Measurements from ENCODE around the gene EBF4. TPM values are rescaled to one million over a fixed set of nuclear protein-coding genes. Genes with fewer than 3 reads are reported as not detected.

EBF4 gene
- total and polyA plus RNA-seq, 10 of the 15 experiments (the other 5 are each of a cell fraction or from before 2014, with no cell fraction given): 0.13 TPM; not detected in 9

- POLR2A ChIA-PET: no interaction called here
- no peak for FAIRE-seq
Observed at GRCh38 chr20:2708073-2708415, 15.5 kb downstream of the EBF4 start.

More at GRCh38 chr20:2708073-2708415, 15.5 kb downstream of the EBF4 start:
- SMC1A ChIA-PET (ENCODE audit: uncharacterized antibody, unreplicated experiment): no interaction called here
- no TSS peak for BruUV-seq (replicated peaks)
- Histone ChIP-seq H3K9me3 (replicated peaks; ENCODE audit: control insufficient read depth, insufficient read depth, low read length) (no peaks in the 10 kb centered on the region), H2AFZ (ENCODE audit: control insufficient read depth, low read depth, low read length) (no peak overlapping the region), H3K27ac (ENCODE audit: control insufficient read depth, insufficient read depth) (no peak overlapping the region), H3K36me3 (ENCODE audit: control insufficient read depth in 2 of 2, insufficient read depth in 2 of 2, low read length in 1 of 2) (no peaks in the 10 kb centered on the region), H3K4me1 (ENCODE audit: control insufficient read depth, insufficient read depth, low read length) (no peaks in the 10 kb centered on the region), H3K4me3 (no peak overlapping the region), H3K4me2 (ENCODE audit: control insufficient read depth, insufficient read depth) (no peak overlapping the region), H4K20me1 (ENCODE audit: control insufficient read depth, insufficient read depth) (no peaks in the 10 kb centered on the region), H3K79me2 (ENCODE audit: control insufficient read depth, insufficient read depth, low read length) (no peaks in the 10 kb centered on the region), H3K27me3 (replicated peaks in 1 of 2; ENCODE audit: control insufficient read depth in 2 of 2, insufficient read depth in 2 of 2, low read length in 1 of 2) (peaks cover 0 to 2% of the 10 kb centered on the region in 2 experiments; a peak in 2 of 4 replicates), H3K9ac (ENCODE audit: control insufficient read depth, insufficient read depth, low read length) (no peak overlapping the region)
- RAD21 ChIA-PET (ENCODE audit: unreplicated experiment): no interaction called here
- CTCF ChIA-PET: no interaction called here
- in situ Hi-C loops (cut with MboI) (no loop called here), intact Hi-C loops (cut with micrococcal nuclease; ENCODE audit: unreplicated experiment) (no loop called here)
- TF ChIP-seq ZBED1 (IDR thresholded peaks at IDR 0.05; ENCODE audit: borderline replicate concordance): no peak
- no peak for TF ChIP-seq BCLAF1 (IDR thresholded peaks at IDR 0.05)
- TF ChIP-seq E2F8 (IDR thresholded peaks at IDR 0.05; ENCODE audit: low read depth, partially characterized antibody): no peak
- TF ChIP-seq SKIL (IDR thresholded peaks at IDR 0.05; ENCODE audit: low read depth, poor library complexity, severe bottlenecking): no peak
- no peak for TF ChIP-seq KLF5 (IDR thresholded peaks at IDR 0.05; ENCODE audit: partially characterized antibody)
- TF ChIP-seq CBX5 (IDR thresholded peaks at IDR 0.05; ENCODE audit: low read depth): no peak
- no peak for TF ChIP-seq STAT1 (conservative IDR thresholded peaks at IDR 0.05)
- TF ChIP-seq NR2C1 (IDR thresholded peaks at IDR 0.05): no peak
- TF ChIP-seq TCF7 (IDR thresholded peaks at IDR 0.05; ENCODE audit: borderline replicate concordance): no peak
- TF ChIP-seq ZNF622 (IDR thresholded peaks at IDR 0.05): no peak
- no peak for ATAC-seq
- no peak for DNase-seq (ENCODE audit: low read depth, low spot score)
- 51% methylated on average over 5 of the region's 5 CpGs for WGBS (ENCODE audit: insufficient coverage, insufficient replicate concordance, low lambda C conversion rate, missing lambda C conversion rate)

Data from GM12878 (cell line).